NCI-H2171 (cell line): ENCODE data around the gene CENPH.
"Not testable (repeated sequence)": the region's sequence is repeated elsewhere in the genome, so short reads cannot be mapped to it uniquely, and the experiment has no call there.

Source experiments
- DNase-seq: peaks from one replicate; lab custom pipeline; 2025; lab: John Stamatoyannopoulos, UW

Gene CENPH

GRCh38 chr5:69209602-69210001, 20.2 kb downstream of the CENPH start:
- DNase-seq = no peak

DNA sequence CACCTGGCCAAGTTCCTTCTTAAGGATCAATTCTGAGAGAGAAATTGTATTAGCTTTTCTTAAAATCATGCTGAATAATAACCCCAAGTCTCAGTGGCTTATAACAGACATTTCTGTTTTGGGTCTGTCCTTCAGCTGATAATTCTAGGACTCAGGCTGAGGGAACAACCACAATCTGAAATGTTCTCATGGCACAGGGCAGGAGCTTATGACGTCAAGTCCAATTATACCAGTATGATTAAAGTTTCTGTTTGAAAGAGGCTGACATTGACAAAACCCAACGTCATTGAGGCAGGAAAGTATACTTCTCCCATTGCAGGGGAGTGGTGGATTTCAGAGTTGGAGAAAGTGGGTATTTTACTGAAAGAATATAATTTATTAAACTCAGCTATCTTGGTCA, 21.8 kb downstream of the CENPH start:
- no peak for DNase-seq

DNA sequence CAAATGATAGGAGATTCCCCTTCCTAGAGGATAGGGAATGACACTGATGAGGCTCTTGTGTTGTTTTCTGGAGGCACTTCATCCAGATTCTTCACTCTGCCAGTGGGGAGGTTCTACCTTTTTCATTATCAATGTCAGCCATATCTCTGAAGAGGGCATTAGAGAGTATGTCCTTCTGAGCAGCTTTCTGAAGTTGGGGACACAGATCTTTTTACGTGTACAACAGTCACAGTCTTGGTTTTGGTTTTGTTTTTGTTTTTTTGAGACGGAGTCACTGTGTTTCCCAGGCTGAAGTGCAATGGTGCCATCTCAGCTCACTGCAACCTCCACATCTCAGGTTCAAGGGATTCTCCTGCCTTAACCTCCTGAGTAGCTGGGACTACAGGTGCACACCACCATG, 22.6 kb downstream of the CENPH start:
- DNase-seq = no peak

DNA sequence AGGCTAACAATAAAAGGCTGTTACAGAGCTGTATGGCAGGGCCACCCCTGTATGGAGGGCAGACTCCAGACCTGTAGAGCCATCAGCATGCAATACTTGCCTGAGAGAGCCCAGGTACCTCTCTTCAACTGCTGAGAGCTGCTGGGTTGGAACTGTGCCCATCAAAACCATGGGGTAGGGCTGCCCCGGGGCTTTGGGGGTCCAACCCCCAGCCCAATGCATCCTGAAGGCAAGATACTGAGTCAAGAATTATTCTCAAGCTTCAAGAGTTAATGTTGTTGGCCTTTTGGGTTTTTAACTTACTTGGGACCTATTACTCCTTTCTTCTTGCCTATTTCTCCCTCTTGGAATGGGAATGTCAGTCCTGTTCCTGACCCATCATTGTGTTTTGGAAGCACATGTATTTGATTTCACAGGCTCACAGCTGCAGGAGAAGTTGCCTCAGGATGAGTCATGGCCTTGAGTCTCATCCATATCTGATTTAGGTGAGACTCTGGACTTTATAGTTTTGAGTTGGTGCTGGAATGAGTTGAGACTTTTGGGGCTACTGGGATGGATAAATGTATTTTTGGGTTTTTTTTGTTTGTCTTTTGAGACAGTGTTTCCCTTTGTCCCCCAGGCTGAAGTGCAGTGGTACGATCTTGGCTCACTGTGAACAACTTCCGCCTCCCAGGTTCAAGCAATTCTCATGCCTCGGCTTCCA, 24.3 kb downstream of the CENPH start:
- no peak for DNase-seq

DNA sequence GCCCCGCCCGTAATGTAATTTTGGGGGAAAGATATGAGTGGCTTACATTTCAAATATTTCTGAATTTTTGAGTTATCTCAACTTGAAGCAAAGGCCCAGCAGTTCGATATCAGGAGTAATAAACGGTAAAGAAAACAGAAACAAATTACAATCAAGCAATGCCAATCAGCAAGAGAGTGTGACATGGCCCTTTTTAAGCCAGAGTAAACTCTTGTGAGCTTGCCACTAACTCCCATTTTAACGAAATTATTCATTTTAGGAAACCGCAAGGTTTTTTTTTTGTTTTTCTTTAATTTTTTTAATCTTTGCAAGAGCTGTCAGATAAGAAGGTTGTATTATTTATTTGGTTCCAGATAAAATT, 27.7 kb downstream of the CENPH start:
- DNase-seq = no peak

DNA sequence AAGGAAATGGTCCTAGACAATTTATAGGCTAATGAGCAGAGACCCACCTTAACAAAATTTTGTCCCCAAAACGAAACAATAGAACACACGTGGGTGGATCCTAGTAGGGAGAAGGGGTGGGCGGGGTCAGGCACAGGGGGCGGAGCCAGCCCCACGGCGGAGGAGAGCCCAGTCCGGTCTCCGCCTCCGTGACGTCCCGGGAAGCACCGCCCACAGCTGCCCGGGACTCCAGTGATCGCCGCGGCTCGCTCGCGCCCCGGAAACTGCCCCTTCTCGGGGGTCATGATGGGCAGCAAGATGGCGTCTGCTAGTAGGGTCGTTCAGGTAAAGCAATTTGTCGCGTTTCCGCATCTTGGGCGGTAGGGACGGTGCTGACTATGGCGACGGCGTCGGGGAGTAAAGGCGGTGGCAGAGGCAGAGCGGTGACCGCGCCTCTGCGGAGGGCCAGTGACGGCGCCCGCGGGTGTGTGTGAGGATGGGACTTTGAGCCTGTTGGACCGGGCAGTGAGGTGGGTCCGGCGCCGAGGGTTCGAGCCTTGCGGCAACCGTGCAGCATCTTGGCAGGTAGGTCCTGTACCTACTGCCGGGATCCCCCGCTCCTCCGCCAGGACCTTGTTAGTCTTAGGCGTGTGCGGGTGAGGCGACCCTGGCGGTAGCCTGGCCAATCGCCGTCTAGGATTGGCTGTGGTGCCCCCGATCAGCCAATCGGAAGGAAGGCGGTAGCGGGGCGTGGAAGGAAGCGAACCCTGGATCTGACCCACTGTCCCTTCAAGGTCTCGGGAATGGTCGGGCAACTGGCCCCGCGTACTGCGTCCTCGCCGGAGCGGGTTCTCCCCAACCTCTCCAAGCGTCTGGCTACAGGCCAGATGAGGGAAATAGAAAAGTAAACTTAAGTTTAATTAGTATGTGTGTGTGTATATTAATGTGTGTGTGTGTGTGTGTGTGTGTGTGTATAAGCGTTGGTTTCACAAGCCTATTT, 28.5 kb downstream of the CENPH start:
- peak; percentile 72 for DNase-seq

- no peak for DNase-seq
These were observed 30.6 kb downstream of the CENPH start for GRCh38 chr5:69219939-69220338.

- DNase-seq = not testable (repeated sequence)
These were observed 31.0 kb downstream of the CENPH start for GRCh38 chr5:69220371-69220770.

DNA sequence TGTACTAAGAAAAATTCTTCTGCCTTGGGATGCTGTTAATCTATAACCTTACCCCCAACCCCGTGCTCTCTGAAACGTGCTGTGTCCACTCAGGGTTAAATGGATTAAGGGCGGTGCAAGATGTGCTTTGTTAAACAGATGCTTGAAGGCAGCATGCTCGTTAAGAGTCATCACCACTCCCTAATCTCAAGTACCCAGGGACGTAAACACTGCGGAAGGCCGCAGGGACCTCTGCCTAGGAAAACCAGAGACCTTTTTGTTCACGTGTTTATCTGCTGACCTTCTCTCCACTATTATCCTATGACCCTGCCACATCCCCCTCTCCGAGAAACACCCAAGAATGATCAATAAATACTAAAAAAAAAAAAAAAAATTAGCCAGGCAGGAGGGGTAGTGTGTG, 31.4 kb downstream of the CENPH start:
- not testable (repeated sequence) for DNase-seq

GRCh38 chr5:69224520-69224919, 35.1 kb downstream of the CENPH start:
- no peak for DNase-seq

DNA sequence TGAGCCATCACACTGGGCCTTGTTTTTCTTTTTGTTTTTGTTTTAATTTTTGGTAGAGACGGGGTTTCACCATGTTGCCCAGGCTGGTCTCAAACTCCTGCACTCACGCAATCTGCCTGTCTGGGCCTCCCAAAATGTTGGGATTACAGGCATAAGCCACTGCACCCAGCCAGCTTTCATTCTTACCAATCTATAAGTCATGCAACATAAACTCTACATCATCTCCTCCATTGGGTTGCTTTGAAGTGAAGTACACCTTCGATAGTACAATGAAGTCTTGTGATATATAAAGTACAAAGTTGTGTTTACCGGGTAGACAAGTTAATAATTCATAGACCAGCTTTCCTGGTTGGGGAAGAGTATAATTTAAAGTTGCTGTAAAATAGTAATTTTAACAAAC, 36.5 kb downstream of the CENPH start:
- no peak for DNase-seq

- DNase-seq = no peak
These were observed 40.8 kb downstream of the CENPH start for GRCh38 chr5:69230181-69230580.

- no peak for DNase-seq
These were observed 41.9 kb downstream of the CENPH start for GRCh38 chr5:69231281-69231680.

DNA sequence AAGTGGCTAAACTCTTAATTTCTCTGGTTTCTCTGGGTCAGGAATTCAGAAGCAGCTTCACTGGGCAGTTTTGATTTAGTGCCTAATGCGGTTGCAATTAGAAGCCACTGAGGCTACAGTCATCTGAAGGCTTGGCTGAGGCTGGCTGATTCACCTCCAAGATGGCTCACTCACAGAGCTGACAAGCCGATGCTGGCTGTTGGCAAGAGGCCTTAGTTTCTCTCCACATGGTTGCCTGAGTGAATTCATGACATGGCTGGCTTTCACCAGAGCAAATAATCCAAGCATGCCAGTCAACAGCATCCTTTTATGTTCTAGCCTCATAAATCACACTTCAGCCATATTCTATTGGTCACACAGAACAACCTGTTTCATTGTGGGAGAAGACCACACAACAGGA, 42.5 kb downstream of the CENPH start:
- DNase-seq = no peak

DNA sequence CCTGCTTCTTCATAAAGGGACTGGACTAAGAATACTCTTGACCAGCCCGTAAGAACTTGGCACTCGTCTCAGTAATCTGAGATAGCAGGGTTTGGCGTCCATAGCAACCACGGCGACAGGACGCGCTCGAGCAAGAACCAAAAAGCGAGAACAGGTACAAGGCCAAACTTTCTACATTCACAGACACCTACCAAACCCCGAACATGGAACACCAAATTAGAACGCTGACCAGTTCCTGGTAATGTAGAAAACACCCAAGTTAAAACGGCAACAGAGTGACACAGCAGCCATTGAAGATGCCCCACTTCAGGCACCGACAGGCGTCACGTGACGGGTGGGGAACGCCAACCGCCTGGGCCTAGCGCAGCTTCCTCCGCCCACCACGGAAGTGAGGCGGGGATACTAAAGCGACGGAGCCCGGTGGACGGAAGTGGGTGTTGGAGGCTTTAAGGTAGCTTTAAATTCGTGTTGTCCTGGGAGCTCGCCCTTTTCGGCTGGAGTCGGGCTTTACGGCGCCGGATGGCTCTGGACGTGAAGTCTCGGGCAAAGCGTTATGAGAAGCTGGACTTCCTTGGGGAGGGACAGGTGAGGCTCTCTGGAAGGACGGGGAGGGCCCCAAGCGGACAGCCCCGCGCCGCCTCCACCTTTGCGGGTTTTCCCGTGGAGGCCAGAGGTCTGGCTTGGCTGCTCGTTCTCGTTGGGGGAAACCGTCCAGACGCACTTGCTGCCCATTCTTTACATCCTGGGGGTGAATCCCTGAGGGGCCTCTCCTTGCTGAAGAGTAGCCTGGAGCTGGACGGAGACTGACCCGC, 45.3 kb downstream of the CENPH start, which contains the start of gene CDK7:
TSS of gene CDK7 (plus strand) at position 430 of the 812 bp plus-strand sequence. CDS start at position 520, 90 bp downstream.
- DNase-seq = peak; percentile 69

DNA sequence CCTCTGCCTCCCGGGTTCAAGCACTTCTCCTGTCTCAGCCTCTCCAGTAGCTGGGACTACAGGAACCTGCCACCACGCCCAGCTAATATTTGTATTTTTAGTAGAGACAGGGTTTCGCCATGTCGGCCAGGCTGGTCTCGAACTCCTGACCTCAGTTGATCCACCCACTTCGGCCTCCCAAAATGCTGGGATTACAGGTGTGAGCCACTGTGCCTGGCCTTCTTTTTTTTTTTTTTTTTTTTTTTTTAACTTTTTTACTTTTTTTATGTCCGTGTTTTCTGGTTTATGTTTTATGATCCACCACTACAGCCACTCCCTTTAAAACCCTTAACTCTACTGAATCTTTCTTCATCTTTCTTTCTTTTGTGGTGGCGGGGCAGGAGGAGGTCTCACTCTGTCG, 47.4 kb downstream of the CENPH start:
- not testable (repeated sequence) for DNase-seq

DNA sequence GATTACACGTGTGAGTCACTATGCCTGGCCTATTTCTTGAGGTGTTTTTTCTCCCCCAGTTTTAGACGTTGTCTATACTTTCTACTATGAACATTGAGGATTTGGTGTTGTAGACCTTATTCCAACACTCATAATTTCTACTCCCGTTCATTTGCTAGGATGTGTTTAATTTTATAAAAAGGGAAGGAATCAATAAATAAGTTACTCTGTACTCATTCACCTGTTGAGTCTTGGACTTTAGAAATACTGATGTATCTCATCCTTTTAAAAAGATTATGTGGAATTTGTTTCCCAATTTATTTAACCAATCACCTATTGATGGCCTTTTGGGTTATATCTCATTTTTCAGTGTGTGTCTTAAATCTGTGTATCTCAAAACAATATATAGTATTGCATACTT, 48.5 kb downstream of the CENPH start:
- no peak for DNase-seq

DNA sequence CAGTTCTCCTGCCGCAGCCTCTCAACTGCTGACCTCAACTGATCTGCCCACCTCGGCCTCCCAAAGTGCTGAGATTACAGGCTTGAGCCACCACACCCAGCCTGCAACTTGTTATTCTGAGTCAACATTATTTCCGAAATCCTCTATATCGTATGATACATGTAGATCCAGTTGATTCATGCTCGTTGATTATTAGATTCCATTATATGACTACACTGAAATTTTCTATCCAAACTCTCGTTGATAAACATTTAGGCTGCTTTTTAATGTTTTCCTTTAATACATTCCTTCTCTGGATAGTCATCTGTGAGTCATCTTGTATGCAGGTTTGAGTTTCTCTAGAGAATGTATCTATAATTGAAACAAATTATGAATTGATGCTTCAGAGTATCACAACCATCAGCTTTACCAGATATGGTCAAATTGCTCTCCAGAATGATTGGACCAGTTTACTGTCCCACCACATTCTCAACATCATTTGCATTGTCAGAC, 49.4 kb downstream of the CENPH start:
- DNase-seq = no peak

GRCh38 chr5:69242215-69242927, 53.0 kb downstream of the CENPH start:
- no peak for DNase-seq

DNA sequence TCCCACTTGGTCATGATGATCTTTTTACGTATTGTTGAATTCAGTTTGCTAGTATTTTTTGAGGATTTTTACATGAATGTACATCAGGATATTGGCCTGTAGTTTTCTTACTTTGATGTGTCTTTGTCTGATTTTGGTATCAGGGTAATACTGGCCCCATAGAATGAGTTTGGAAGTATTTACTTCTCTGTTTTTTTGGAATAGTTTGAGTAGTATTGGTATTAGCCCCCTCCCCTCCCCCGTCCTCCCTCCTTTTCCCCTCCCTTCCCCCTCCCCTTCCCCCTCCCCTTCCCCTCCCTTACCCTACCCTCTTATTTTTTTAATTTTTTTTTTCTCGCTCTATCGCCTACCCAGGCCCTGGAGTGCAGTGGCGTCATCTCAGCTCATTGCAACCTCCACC, 55.6 kb downstream of the CENPH start:
- no peak for DNase-seq

DNA sequence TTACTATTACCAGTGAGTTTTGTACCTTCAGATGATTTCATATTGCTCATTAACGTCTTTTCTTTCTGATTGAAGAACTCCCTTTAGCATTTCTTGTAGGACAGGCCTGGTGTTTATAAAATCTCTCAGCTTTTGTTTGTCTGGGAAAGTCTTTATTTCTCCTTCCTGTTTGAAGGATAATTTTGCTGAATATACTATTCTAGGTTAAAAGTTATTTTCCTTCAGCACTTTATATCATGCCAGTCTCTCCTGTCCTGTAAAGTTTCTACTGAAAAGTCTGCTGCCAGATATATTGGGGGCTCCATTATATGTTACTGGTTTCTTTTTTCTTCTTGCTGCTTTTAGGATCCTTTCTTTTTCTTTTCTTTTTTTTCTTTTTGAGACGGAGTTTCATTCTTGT, 58.6 kb downstream of the CENPH start:
- DNase-seq = no peak
